Mucosa of rectum (tissue), 2 donors: ENCODE measurements around the gene ZSCAN4.

ENCODE experiments used
- H3K27ac ChIP-seq, 2 donors: one replicate each; pipeline ENCODE4 v1.7.0; 2013; ENCODE audit warnings: inconsistent platforms in 2 of 2, low read depth in 2 of 2, low read length in 2 of 2
- H3K27me3 ChIP-seq, 2 donors: one replicate each; pipeline ENCODE4 v1.7.0; 2013; ENCODE audit warnings: low read length in 2 of 2; ENCODE audit not compliant: control insufficient read depth in 2 of 2, insufficient read depth in 2 of 2
- H3K36me3 ChIP-seq, 2 donors: one replicate each; pipeline ENCODE4 v1.7.0; 2013; ENCODE audit warnings: low read length in 2 of 2; ENCODE audit not compliant: control insufficient read depth in 2 of 2, insufficient read depth in 2 of 2
- H3K4me1 ChIP-seq, 2 donors: one replicate each; pipeline ENCODE4 v1.7.0; 2013; ENCODE audit warnings: low read length in 2 of 2, mild to moderate bottlenecking in 1 of 2; ENCODE audit not compliant: control insufficient read depth in 2 of 2, insufficient read depth in 2 of 2
- H3K4me3 ChIP-seq, 2 donors: one replicate each; pipeline ENCODE4 v1.7.0; 2013; ENCODE audit warnings: low read length in 2 of 2
- H3K9ac ChIP-seq, 2 donors: one replicate each; pipeline ENCODE4 v1.7.0; 2013; ENCODE audit warnings: low read length in 2 of 2, low read depth in 1 of 2, mild to moderate bottlenecking in 1 of 2
- H3K9me3 ChIP-seq, 2 donors: one replicate each; pipeline ENCODE4 v1.7.0; 2013; ENCODE audit warnings: low read length in 2 of 2; ENCODE audit not compliant: control insufficient read depth in 2 of 2
- donor health status: healthy.
- donor health status: Normal muscosa, but diverticular disease.

The ZSCAN4 gene

GRCh38 chr19:57672466-57672865 is 3.7 kb downstream of the ZSCAN4 start:
- Histone ChIP-seq H3K9me3 (peaks cover 0 to 2% of the 10 kb centered on the region in 2 donors), H3K9ac (no peak overlapping the region), H3K4me3 (no peak overlapping the region), H3K27me3 (peaks cover 0 to 4% of the 10 kb centered on the region in 2 donors), H3K27ac (no peak overlapping the region), H3K4me1 (no peaks in the 10 kb centered on the region), H3K36me3 (no peaks in the 10 kb centered on the region)

GRCh38 chr19:57675881-57676280 is 7.1 kb downstream of the ZSCAN4 start:
- Histone ChIP-seq H3K9ac (no peak overlapping the region), H3K4me3 (no peak overlapping the region), H3K4me1 (no peaks in the 10 kb centered on the region), H3K9me3 (peaks cover 0 to 2% of the 10 kb centered on the region in 2 donors), H3K27me3 (no peaks in the 10 kb centered on the region), H3K36me3 (no peaks in the 10 kb centered on the region), H3K27ac (no peak overlapping the region)

DNA sequence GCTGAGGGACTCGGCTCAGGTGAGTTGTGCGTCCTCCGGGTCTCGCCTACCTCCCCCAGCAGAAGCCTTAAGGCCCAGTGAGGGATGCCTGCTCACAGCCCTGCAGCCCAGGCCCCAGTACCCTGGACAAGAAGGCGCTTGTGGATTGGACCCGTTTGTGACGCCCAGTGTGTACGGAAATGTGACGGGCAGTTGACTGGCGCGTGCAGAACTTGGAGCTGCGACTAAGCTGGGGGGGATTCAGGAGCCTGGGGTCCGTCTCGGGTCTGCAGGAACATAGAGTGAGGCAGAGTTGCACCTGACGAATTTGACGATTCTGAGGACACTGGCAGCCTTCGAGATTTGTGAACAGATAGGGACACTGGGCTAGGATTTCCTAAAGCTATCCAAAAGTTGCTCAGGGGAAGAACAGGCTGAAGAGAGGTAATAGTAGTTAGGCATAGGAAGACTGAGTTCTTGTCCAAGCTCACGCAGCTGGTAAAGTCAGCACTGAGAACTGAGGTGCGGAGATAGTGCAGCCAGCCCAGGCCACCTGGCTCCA is 13.6 kb downstream of the ZSCAN4 start:
- Histone ChIP-seq H3K9ac (peak overlapping the region; percentile 52 to 71), H3K4me3 (peak overlapping the region; percentile 82 to 97), H3K36me3 (peaks cover 38 to 41% of the 10 kb centered on the region in 2 donors), H3K9me3 (peaks cover 41 to 45% of the 10 kb centered on the region in 2 donors), H3K27ac (peak overlapping the region in 1 of 2 donors; percentile 61), H3K4me1 (peaks cover 13% of the 10 kb centered on the region in 2 donors), H3K27me3 (no peaks in the 10 kb centered on the region)

GRCh38 chr19:57686727-57687126 is 18.0 kb downstream of the ZSCAN4 start:
- Histone ChIP-seq H3K27me3 (no peaks in the 10 kb centered on the region), H3K4me1 (peaks cover 11 to 13% of the 10 kb centered on the region in 2 donors), H3K9ac (no peak overlapping the region), H3K27ac (no peak overlapping the region), H3K4me3 (peak overlapping the region in 1 of 2 donors; percentile 21), H3K9me3 (peaks cover 72 to 77% of the 10 kb centered on the region in 2 donors), H3K36me3 (peaks cover 47 to 52% of the 10 kb centered on the region in 2 donors)

GRCh38 chr19:57687363-57688010 is 18.8 kb downstream of the ZSCAN4 start:
- Histone ChIP-seq H3K27ac (no peak overlapping the region), H3K9me3 (peaks cover 72 to 77% of the 10 kb centered on the region in 2 donors), H3K36me3 (peaks cover 47 to 52% of the 10 kb centered on the region in 2 donors), H3K9ac (no peak overlapping the region), H3K27me3 (no peaks in the 10 kb centered on the region), H3K4me1 (peaks cover 7 to 10% of the 10 kb centered on the region in 2 donors), H3K4me3 (peak overlapping the region in 1 of 2 donors; percentile 21)

DNA sequence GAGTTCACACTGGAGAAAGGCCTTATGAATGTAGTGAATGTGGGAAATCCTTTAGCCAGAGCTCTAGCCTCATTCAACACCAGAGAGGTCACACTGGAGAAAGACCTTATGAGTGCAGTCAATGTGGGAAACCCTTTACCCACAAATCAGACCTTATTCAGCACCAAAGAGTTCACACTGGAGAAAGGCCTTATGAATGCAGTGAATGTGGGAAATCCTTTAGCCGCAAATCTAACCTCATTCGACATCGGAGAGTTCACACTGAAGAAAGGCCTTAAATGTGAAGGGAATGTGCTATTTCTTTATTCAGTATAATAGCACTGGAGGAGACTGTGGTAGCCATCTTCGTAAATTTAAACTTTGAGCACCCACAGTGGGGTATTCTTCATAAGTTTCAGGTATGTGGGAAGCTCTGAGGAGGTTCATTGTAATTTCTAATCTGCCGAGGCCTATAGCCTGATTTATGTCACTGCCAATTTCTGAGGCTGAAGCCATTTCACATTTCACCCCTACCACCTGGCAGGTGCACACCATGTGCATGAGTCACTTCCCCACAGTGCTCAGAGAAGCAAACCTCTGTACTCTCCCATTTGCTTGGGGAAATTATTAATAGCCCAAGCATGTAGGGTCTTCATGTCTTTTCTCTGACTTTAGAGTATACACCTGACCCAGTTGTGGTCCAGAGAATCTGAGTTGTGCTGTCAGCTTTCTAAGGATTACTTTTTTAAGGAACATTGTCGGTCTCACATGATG is 19.5 kb downstream of the ZSCAN4 start:
- no peak overlapping the region for H3K27ac ChIP-seq
- H3K27me3 ChIP-seq, result no peaks in the 10 kb centered on the region
- peaks cover 69 to 77% of the 10 kb centered on the region in 2 donors for H3K9me3 ChIP-seq
- H3K36me3 ChIP-seq, result peaks cover 47 to 51% of the 10 kb centered on the region in 2 donors
- H3K4me3 ChIP-seq, result no peak overlapping the region
- H3K4me1 ChIP-seq, result peaks cover under 1 to 3% of the 10 kb centered on the region in 2 donors
- no peak overlapping the region for H3K9ac ChIP-seq

DNA sequence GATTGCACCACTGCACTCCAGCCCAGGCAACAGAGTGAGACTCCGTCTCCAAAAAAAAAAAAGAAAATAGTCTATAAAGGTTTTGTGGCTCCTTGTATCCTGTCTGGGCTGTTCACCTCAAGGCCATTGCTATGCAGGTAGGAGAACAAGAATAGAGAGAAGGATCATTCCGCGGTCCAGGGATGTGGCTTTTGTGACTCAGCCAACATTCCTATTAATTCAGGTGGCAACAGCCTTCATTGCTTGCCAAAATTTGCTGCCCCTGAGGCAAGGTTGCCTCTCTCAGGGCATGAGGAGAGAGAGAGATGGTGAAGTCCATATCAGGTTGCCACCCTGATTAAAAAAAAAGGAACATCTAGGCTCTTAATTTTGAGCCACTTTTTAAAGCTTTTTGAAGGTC is 21.0 kb downstream of the ZSCAN4 start:
- H3K36me3 ChIP-seq, result peaks cover 33 to 35% of the 10 kb centered on the region in 2 donors
- H3K9ac ChIP-seq, result no peak overlapping the region
- no peaks in the 10 kb centered on the region for H3K27me3 ChIP-seq
- peaks cover 66 to 74% of the 10 kb centered on the region in 2 donors for H3K9me3 ChIP-seq
- H3K4me1 ChIP-seq, result no peaks in the 10 kb centered on the region
- H3K27ac ChIP-seq, result no peak overlapping the region
- no peak overlapping the region for H3K4me3 ChIP-seq

- peaks cover 4 to 13% of the 10 kb centered on the region in 2 donors for H3K36me3 ChIP-seq
- H3K27me3 ChIP-seq, result no peaks in the 10 kb centered on the region
- H3K27ac ChIP-seq, result no peak overlapping the region
- H3K4me3 ChIP-seq, result no peak overlapping the region
- peaks cover 45 to 49% of the 10 kb centered on the region in 2 donors for H3K9me3 ChIP-seq
- H3K4me1 ChIP-seq, result no peaks in the 10 kb centered on the region
- H3K9ac ChIP-seq, result no peak overlapping the region
Measured at GRCh38 chr19:57701625-57702024, 32.9 kb downstream of the ZSCAN4 start.

DNA sequence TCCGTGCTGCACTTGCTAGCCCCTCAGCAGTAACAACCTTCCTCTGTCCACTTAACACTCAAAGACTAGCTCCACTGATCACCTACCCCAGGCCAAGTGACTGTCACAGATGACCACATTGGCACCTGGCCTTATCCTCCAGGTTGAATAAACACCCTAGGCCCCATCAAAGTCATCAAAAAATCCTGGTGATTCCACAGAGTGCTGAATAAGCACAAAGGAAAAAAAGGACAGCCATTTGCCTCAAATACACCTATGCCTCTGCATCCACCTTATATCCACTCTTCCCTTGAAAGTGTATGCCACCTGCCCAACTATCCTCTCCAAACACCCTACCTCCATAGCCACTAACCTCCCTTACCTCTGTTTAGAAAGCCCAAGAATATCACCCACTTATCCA is 37.6 kb downstream of the ZSCAN4 start:
- Histone ChIP-seq H3K4me3 (no peak overlapping the region), H3K4me1 (no peaks in the 10 kb centered on the region), H3K9me3 (peaks cover 26 to 32% of the 10 kb centered on the region in 2 donors), H3K27me3 (no peaks in the 10 kb centered on the region), H3K36me3 (peaks cover 0 to 9% of the 10 kb centered on the region in 2 donors), H3K9ac (no peak overlapping the region), H3K27ac (no peak overlapping the region)
